HG03565 (cell line): ENCODE results near the gene SLC35F3.
"Not testable (repeated sequence)": the region's sequence is repeated elsewhere in the genome, so short reads cannot be mapped to it uniquely, and the experiment has no call there.

Source experiments
- ATAC-seq: cut with Tn5 transposase; IDR thresholded peaks from one replicate; pipeline ENCODE4 v1.9.1; 2021; ENCODE audit warnings: mild to moderate bottlenecking, moderate library complexity; ENCODE audit not compliant: unreplicated experiment

The SLC35F3 gene

DNA sequence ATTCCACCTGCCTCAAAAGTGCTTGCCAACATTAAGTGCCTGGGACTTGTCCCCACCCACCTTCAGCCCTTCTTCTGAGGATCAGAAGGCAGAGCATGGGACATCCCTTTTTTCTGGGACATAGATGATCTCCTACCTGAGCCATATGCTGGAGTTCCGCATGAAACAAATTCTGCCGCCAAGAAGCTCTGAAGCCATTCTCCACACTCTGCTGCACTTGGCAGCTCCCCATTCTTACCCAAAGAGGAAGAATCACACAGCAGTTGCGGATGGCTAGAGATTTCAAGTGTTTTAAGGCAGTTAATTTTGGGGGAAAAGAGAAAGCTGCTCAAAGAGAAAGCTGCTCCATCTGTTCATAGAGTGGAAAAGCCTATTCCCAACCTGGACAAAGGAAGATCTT is 271.5 kb downstream of the SLC35F3 start:
- ATAC-seq, result no peak

GRCh38 chr1:234176847-234177246 is 272.4 kb downstream of the SLC35F3 start:
- ATAC-seq, result not testable (repeated sequence)

GRCh38 chr1:234185438-234185837 is 281.0 kb downstream of the SLC35F3 start:
- ATAC-seq, result no peak

GRCh38 chr1:234186037-234186688 is 281.7 kb downstream of the SLC35F3 start:
- peak; percentile 57 for ATAC-seq

GRCh38 chr1:234188454-234188792 is 283.9 kb downstream of the SLC35F3 start:
- no peak for ATAC-seq

DNA sequence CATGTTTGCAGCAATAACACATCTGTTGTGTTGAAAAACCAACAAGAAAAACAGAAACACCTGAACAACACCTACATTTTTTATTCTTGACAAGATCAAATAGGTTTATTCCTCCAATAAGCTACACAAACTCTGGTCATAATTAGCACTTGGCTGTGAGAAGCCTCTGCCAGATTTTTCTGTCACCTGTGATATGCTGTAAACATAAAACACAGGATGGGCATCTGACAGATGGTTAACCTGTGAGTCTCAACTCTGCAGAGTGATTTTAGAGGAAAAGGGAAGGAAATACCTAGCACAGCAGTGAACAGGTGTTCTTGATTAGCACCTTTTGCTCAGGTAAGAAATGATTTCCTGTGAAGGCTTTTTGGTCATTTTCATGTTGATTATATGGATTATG is 293.4 kb downstream of the SLC35F3 start:
- no peak for ATAC-seq

DNA sequence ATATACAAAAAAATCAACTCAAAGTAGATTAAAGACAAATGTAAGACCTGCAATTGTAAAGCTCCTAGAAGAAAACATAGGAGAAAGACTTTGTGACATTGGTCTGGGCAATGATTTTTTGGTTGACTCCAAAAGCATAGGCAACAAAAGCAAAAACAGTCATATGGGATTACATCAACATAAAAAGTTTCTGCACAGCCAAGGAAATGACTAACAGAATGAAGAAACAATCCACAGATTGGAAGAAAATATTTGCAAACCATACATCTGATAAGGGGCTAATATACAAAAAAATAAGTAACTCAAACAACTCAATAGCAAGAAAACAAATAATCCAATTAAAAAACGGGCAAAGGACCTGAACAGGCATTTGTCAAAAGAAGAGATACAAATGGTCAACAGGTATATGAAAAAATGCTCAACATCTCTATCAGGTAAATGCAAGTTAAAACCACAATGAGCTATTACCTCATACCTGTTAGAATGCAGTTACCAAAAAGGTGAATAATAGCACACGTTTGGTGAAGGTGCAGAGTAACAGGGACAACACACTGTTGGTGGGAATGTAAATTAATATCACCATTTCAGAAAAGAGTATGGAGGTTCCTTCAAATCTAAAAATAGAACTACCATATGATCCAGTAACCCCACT is 295.1 kb downstream of the SLC35F3 start:
- ATAC-seq, result no peak

DNA sequence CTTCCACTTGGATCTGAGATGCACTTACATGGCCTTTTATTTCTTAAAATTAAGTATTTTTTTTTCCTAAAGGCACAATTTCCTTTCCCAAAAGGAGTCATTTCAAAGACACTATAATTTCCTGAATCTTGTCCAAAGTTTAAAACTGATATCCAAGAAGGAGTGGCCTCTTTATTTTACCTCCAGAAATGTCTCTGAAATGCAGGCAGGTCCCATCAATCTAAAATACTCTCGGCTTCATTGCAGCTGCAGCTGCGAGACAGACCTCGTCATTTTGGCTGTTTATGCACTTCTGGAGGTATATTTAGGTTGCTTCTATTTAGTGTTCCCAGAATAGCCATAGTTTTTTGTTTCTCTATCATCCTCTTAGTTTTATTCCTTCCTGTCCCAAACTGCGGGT is 296.1 kb downstream of the SLC35F3 start:
- no peak for ATAC-seq

DNA sequence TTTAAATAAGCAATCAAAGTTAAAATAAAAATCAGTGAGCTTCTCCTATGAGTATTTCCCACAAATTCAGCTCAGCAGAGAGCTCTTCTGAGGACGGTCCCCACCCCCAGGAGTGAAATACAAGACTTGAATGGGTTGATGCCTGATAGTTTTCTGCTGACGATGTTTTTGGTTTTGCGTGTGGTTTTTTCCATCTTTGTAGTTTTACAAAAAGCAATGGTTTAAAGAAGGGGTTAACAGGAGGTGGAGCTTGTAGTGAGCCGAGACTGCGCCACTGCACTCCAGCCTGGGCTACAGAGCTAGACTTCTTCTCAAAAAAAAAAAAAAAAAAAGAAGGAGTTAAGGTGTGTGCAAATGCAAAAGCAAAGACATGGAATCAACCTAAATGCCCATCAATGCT is 297.1 kb downstream of the SLC35F3 start:
- no peak for ATAC-seq

DNA sequence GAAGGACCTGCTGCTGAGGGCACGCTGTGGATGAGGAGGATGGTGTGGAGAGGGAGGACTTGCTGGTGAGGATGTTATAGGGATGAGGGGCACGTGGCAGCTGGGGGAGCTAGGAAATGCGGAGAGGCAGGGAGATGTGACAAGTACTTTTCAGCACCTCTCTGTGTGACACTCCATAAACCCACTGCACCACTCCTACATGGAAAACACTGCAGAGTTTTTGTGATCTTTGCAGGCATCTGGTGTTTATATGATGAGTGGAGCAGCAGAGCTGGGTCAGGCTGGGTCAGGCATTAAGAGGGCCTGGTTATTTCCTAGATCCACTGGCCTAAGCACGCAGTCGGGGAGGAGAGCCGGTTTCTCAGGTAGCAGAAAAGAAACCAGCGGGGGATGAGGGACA is 301.5 kb downstream of the SLC35F3 start:
- ATAC-seq, result no peak

- no peak for ATAC-seq
Measured at GRCh38 chr1:234206651-234207284, 302.3 kb downstream of the SLC35F3 start.

GRCh38 chr1:234208351-234208750 is 303.9 kb downstream of the SLC35F3 start:
- no peak for ATAC-seq

GRCh38 chr1:234208791-234209190 is 304.3 kb downstream of the SLC35F3 start:
- no peak for ATAC-seq

DNA sequence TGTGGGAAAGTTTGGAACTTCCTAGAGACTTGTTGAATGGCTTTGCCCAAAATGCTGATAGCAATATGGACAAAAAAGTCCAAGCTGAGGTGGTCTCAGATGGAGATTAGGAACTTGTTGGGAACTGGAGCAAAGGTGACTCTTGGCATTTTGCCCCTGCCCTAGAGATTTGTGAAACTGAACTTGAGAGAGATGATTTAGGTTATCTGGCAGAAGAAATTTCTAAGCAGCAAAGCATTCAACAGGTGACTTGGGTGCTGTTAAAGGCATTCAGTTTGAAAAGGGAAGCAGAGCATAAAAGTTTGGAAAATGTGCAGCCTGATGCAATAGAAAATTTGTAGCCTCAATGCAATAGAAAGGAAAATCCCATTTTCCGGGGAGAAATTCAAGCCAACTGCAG is 306.0 kb downstream of the SLC35F3 start:
- ATAC-seq, result not testable (repeated sequence)

GRCh38 chr1:234211855-234212254 is 307.4 kb downstream of the SLC35F3 start:
- not testable (repeated sequence) for ATAC-seq

- ATAC-seq, result no peak
Measured at GRCh38 chr1:234212764-234213657, 308.5 kb downstream of the SLC35F3 start.

DNA sequence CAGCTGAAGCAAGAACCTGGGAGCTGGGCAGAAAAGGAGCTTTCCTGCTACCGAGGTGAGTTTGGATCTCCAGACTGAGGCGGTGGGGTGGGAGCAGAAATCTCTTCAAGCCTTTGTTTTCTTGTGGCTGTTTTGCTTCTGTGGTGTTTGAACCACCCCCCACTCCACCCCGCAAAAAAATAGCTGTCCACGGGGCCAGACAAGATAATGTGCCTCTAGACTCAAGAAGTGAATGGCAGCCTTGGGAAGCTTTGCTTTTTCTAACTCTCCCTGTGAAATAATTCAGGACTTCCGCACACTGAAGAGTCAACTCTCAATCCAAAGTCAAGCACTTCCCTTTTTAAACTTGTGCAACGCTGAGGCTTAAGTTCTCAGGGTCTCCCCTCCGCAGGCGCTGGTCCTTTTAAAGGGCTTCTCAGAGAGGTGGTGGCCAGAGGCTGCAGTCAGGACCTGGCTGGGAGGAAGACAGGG is 309.2 kb downstream of the SLC35F3 start:
- ATAC-seq, result no peak

- no peak for ATAC-seq
Measured at GRCh38 chr1:234214129-234214910, 309.8 kb downstream of the SLC35F3 start.

DNA sequence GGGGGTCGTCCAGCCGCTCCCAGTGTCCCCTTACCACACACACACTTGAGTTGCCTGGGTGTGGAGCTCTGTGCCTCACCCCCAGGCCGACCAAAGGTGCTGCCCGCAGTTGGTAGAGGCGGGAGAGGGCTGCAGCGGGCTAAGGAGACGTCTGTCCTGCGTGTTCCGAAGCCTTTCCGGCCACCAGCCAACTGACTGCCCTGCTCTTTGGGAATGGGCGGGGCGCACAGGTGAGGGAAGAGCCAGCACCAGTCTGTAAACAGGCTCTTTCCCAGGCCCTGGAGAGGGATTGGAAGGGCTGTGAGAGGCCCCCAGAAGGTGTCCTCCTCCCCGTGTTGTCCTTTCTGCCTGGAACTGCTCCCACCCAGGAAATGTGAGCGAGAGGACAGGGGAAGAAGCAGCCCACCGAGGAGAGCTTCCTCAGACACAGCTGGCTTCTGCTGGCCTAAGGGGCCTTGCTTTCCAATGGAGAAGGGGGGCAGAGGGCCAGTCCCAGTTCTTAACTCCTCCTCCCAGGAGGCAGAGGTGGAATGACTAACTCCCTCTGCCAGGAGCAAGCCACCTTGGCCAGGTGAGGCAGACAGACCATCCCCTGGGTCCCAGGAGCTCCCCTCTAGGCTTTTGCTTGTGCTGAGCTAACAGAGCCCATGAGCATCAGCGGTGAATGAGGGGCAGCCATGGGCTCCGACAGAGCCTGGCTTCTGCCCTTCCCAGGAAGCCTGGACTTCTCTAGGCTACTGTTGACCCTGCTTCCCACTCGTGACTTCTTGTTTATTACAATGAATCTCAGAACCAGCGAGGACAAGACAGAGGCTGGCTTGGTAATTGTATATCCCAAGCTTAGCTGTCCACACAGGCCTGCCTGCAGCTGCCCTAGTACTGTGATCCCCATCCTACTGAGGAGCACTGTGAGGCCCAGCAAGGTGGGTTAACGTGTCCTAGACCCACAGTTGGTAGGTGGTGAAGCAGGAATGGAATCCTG is 310.7 kb downstream of the SLC35F3 start:
- ATAC-seq, result no peak
